ENCODE results near the gene TBCB. TPM values are rescaled to one million over a fixed set of nuclear protein-coding genes. Genes with fewer than 3 reads are reported as not detected.

Gene TBCB
- total and polyA plus RNA-seq, 9 of the 15 experiments (the other 6 are each of a cell fraction or from before 2014, with no cell fraction given): 3.5 to 115 (median 58.9) TPM

- H3K27ac ChIP-seq (ENCODE audit: extremely low read depth, low read depth, low read length): no peak overlapping the region
- in situ Hi-C loops (cut with MboI): no loop called here
- H3K79me2 ChIP-seq (ENCODE audit: control insufficient read depth, insufficient read depth, low read length): peaks cover 14% of the 10 kb centered on the region
- POLR2A ChIA-PET: interaction anchor here (0.7 to 1.1 kb wide), 3 partner anchors 9 to 110 kb away, joined by 3 to 4 read pairs (median 3); no protein-coding TSS in a partner anchor
- H3K9me3 ChIP-seq (replicated peaks; ENCODE audit: control insufficient read depth, insufficient read depth, low read depth, low read length): no peaks in the 10 kb centered on the region
- H2AFZ ChIP-seq (ENCODE audit: low read depth, low read length): no peak overlapping the region
- H3K9me1 ChIP-seq (ENCODE audit: control insufficient read depth, insufficient read depth, low read length): peaks cover 3% of the 10 kb centered on the region
- peak overlapping the region in 1 of 2 experiments; percentile 48; a peak in 2 of 4 replicates for H3K9ac ChIP-seq (ENCODE audit: insufficient read depth in 1 of 2, low read depth in 2 of 2, low read length in 2 of 2)
- 90% methylated on average over 13 of the region's 13 CpGs for WGBS (ENCODE audit: insufficient coverage, low coverage, missing lambda C conversion rate)
- DNase-seq (ENCODE audit: extremely low read depth in 1 of 4, low spot score in 3 of 4) (no peak), ATAC-seq (no peak), FAIRE-seq (no peak)
- peaks cover 29% of the 10 kb centered on the region; the same call in 2 of the 3 replicates for H3K36me3 ChIP-seq (ENCODE audit: control insufficient read depth, insufficient read depth, low read length)
- no peaks in the 10 kb centered on the region for H3K27me3 ChIP-seq (ENCODE audit: control insufficient read depth in 2 of 2, insufficient read depth in 2 of 2, low read length in 2 of 2)
- no TSS peak for BruUV-seq (replicated peaks)
- H4K20me1 ChIP-seq (replicated peaks; ENCODE audit: control insufficient read depth, insufficient read depth, low read length): no peaks in the 10 kb centered on the region; the same call in 1 of the 2 replicates
- intact Hi-C loops (cut with micrococcal nuclease): loop anchor here (5.0 to 10.0 kb wide), 2 partner anchors 49 to 116 kb away; partner anchors contain the start of gene SDHAF1
- TF ChIP-seq ZSCAN32 (CRISPR knock-in tag; IDR thresholded peaks at IDR 0.05): no peak
- no peak for TF ChIP-seq TAF9B (IDR thresholded peaks at IDR 0.05; ENCODE audit: partially characterized antibody)
- TF ChIP-seq ARID3A (IDR thresholded peaks at IDR 0.05; ENCODE audit: borderline replicate concordance, low read depth, low read length): no peak
- no peak for TF ChIP-seq POLR2H (tag; IDR thresholded peaks at IDR 0.05; ENCODE audit: low read depth)
- TF ChIP-seq BCL6 (CRISPR knock-in tag; IDR thresholded peaks at IDR 0.05): no peak
- TF ChIP-seq ZNF263 (CRISPR knock-in tag; IDR thresholded peaks at IDR 0.05; ENCODE audit: borderline replicate concordance): no peak
- TF ChIP-seq ZNF175 (CRISPR knock-in tag; IDR thresholded peaks at IDR 0.05; ENCODE audit: low read depth): no peak
- TF ChIP-seq NFRKB (IDR thresholded peaks at IDR 0.05; ENCODE audit: low read depth): no peak
- TF ChIP-seq BRD4 (IDR thresholded peaks at IDR 0.05): no peak
- no peak for TF ChIP-seq ZNF12 (CRISPR knock-in tag; IDR thresholded peaks at IDR 0.05)
- TF ChIP-seq CGGBP1 (CRISPR knock-in tag; IDR thresholded peaks at IDR 0.05): no peak
- TF ChIP-seq HEY1 (CRISPR knock-in tag; IDR thresholded peaks at IDR 0.05; ENCODE audit: borderline replicate concordance): no peak
- no peak for TF ChIP-seq RBBP5 (IDR thresholded peaks at IDR 0.05; ENCODE audit: borderline replicate concordance, insufficient read depth, low read length, poor library complexity, severe bottlenecking)
- CTCF ChIA-PET (ENCODE audit: low intra/inter-chr PET ratio): no interaction called here
- peaks cover 5 to 37% of the 10 kb centered on the region in 2 experiments; a peak in 3 of 5 replicates for H3K4me1 ChIP-seq (replicated peaks in 1 of 2; ENCODE audit: control insufficient read depth in 2 of 2, insufficient read depth in 2 of 2, low read length in 2 of 2)
- no peak overlapping the region for H3K4me3 ChIP-seq
- H3K4me2 ChIP-seq (ENCODE audit: insufficient read depth, low read length): no peak overlapping the region
Observed at GRCh38 chr19:36111200-36111539, 4.1 kb upstream of the TBCB start.

Measured in K562 (cell line).